Gastroesophageal sphincter (tissue), 4 donors: Measurements from ENCODE around the gene HVCN1. TPM values are rescaled to one million over a fixed set of nuclear protein-coding genes. Genes with fewer than 3 reads are reported as not detected.

Experiments
- ATAC-seq: fragments of 150-250 bp; one replicate; pipeline ENCODE4 v1.9.1; 2016; ENCODE audit warnings: mild to moderate bottlenecking, moderate library complexity
- H3K27ac ChIP-seq, 4 donors: fragments of 200-600 bp; sonication (generic) in 3 of 4; 1 replicate in 3 of 4; 2 replicates in 1 of 4; pipeline ENCODE4 v1.5.1; 2016 to 2019
- H3K27me3 ChIP-seq: fragments of 200-600 bp; sonication (generic); one replicate; pipeline ENCODE4 v1.5.1; 2019
- H3K36me3 ChIP-seq, 2 donors: fragments of 200-600 bp; sonication (generic); one replicate each; pipeline ENCODE4 v1.5.1; 2019; ENCODE audit warnings: control low read depth in 1 of 2
- H3K4me1 ChIP-seq, 3 donors: fragments of 200-600 bp; sonication (generic); 1 replicate in 2 of 3; 2 replicates in 1 of 3; pipeline ENCODE4 v1.5.1; 2016 to 2019; ENCODE audit warnings: control low read depth in 2 of 3
- H3K4me3 ChIP-seq, 2 donors: fragments of 200-600 bp; sonication (generic); one replicate each; pipeline ENCODE4 v1.5.1; 2019; ENCODE audit warnings: mild to moderate bottlenecking in 1 of 2, moderate library complexity in 1 of 2
- H3K9me3 ChIP-seq, 3 donors: fragments of 200-600 bp; sonication (generic); one replicate each; pipeline ENCODE4 v1.5.1; 2017 to 2019; ENCODE audit warnings: control low read depth in 2 of 3
- CTCF ChIP-seq, 4 experiments: fragments of 200-600 bp in 2 of 4; fragments of 450-650 bp in 2 of 4; sonication (generic) in 1 of 4; IDR thresholded peaks; one replicate each; pipeline ENCODE4 v1.5.1; 2017 to 2019; ENCODE audit warnings: antibody characterized with exemption in 4 of 4, mild to moderate bottlenecking in 2 of 4, moderate library complexity in 2 of 4
- EP300 ChIP-seq: sonication (generic); formaldehyde crosslinking; IDR thresholded peaks from one replicate; pipeline ENCODE4 v1.6.1; 2017; ENCODE audit warnings: antibody characterized with exemption, mild to moderate bottlenecking
- POLR2A ChIP-seq, 2 donors: fragments of 450-650 bp; IDR thresholded peaks; one replicate each; pipeline ENCODE4 v1.6.1; 2017; ENCODE audit warnings: antibody characterized with exemption in 2 of 2, mild to moderate bottlenecking in 2 of 2, moderate library complexity in 1 of 2
- POLR2AphosphoS5 ChIP-seq: sonication (generic); formaldehyde crosslinking; IDR thresholded peaks from one replicate; pipeline ENCODE4 v1.6.1; 2017; ENCODE audit warnings: antibody characterized with exemption
- WGBS, 2 donors: methylation state at CpG; one replicate each; pipeline ENCODE4 v1.1.5; 2018; ENCODE audit warnings: low coverage in 1 of 2; 5-methylcytosine and 5-hydroxymethylcytosine counted together
- total RNA-seq, 4 donors: library from RNA; depleted of rRNA; stranded (reverse); fragments of >200 nt; gene quantifications; one replicate each; pipeline ENCODE4 v1.1.0, GENCODE V29; 2016

HVCN1 gene
- total RNA-seq, 4 donors from 2014 or later = 1.4 to 12.0 (median 8.1) TPM

GRCh38 chr12:110639336-110640141 is 49.4 kb downstream of the HVCN1 start:
- peak; percentile 41 for ATAC-seq
- H3K4me1 ChIP-seq = peaks cover 0 to 35% (median 4%) of the 10 kb centered on the region in 3 donors
- peaks cover 0 to 29% of the 10 kb centered on the region in 2 donors for H3K36me3 ChIP-seq
- TF ChIP-seq CTCF (IDR thresholded peaks at IDR 0.05) (no peak), POLR2AphosphoS5 (peak; percentile 45)
- no peak overlapping the region for H3K4me3 ChIP-seq
- peak overlapping the region in 3 of 4 donors; percentile 14 to 43 (median 18) for H3K27ac ChIP-seq
- no peaks in the 10 kb centered on the region for H3K27me3 ChIP-seq
- H3K9me3 ChIP-seq = no peaks in the 10 kb centered on the region
- WGBS, 2 donors = 58 to 68% methylated on average over 6 of the region's 7 CpGs

GRCh38 chr12:110638796-110639195 is 50.1 kb downstream of the HVCN1 start:
- H3K4me3 ChIP-seq = no peak overlapping the region
- TF ChIP-seq POLR2A (IDR thresholded peaks at IDR 0.05) (no peak), EP300 (no peak), POLR2AphosphoS5 (no peak)
- no peaks in the 10 kb centered on the region for H3K27me3 ChIP-seq
- peaks cover 0 to 30% of the 10 kb centered on the region in 2 donors for H3K36me3 ChIP-seq
- 72 to 80% methylated on average over 1 to 5 of the region's 5 CpGs for WGBS, 2 donors
- H3K27ac ChIP-seq = peak overlapping the region in 1 of 4 donors; percentile 18
- H3K4me1 ChIP-seq = peaks cover 0 to 35% (median 4%) of the 10 kb centered on the region in 3 donors
- no peaks in the 10 kb centered on the region for H3K9me3 ChIP-seq
- ATAC-seq = no peak

GRCh38 chr12:110637869-110638441 is 51.0 kb downstream of the HVCN1 start:
- ATAC-seq = no peak
- Histone ChIP-seq H3K36me3 (peaks cover 0 to 39% of the 10 kb centered on the region in 2 donors), H3K9me3 (no peaks in the 10 kb centered on the region), H3K27ac (no peak overlapping the region), H3K4me1 (peaks cover 0 to 35% (median 4%) of the 10 kb centered on the region in 3 donors), H3K27me3 (no peaks in the 10 kb centered on the region), H3K4me3 (no peak overlapping the region)
- no peak for TF ChIP-seq POLR2AphosphoS5
- TF ChIP-seq EP300 = no peak
- TF ChIP-seq POLR2A (IDR thresholded peaks at IDR 0.05) = no peak
- no peak for TF ChIP-seq CTCF (IDR thresholded peaks at IDR 0.05)
- 90 to 100% methylated on average over 1 to 2 of the region's 3 CpGs for whole genome bisulfite sequencing, 2 donors

GRCh38 chr12:110636516-110636915 is 52.4 kb downstream of the HVCN1 start:
- H3K4me1 ChIP-seq = peaks cover 0 to 30% (median 4%) of the 10 kb centered on the region in 3 donors
- H3K36me3 ChIP-seq = peaks cover 0 to 50% of the 10 kb centered on the region in 2 donors
- TF ChIP-seq CTCF (IDR thresholded peaks at IDR 0.05) (no peak), POLR2A (IDR thresholded peaks at IDR 0.05) (no peak), POLR2AphosphoS5 (no peak), EP300 (no peak)
- WGBS, 2 donors = 100% methylated on average over 2 to 5 of the region's 5 CpGs
- H3K27ac ChIP-seq = no peak overlapping the region
- ATAC-seq = no peak
- no peak overlapping the region for H3K4me3 ChIP-seq
- H3K27me3 ChIP-seq = no peaks in the 10 kb centered on the region
- no peaks in the 10 kb centered on the region for H3K9me3 ChIP-seq

GRCh38 chr12:110635055-110635454 is 53.9 kb downstream of the HVCN1 start:
- ATAC-seq = no peak
- peaks cover 0 to 15% (median 4%) of the 10 kb centered on the region in 3 donors for H3K4me1 ChIP-seq
- no peak for TF ChIP-seq POLR2A (IDR thresholded peaks at IDR 0.05)
- TF ChIP-seq CTCF (IDR thresholded peaks at IDR 0.05) = no peak
- no peak for TF ChIP-seq EP300
- no peak for TF ChIP-seq POLR2AphosphoS5
- peaks cover 0 to 55% of the 10 kb centered on the region in 2 donors for H3K36me3 ChIP-seq
- H3K27ac ChIP-seq = no peak overlapping the region
- H3K27me3 ChIP-seq = no peaks in the 10 kb centered on the region
- H3K4me3 ChIP-seq = no peak overlapping the region
- no peaks in the 10 kb centered on the region for H3K9me3 ChIP-seq
